Heart right ventricle (tissue), 16 donors: ENCODE data around the gene CKMT2. TPM values are rescaled to one million over a fixed set of nuclear protein-coding genes. Genes with fewer than 3 reads are reported as not detected.

Experiments used
- ATAC-seq, 8 donors: fragments of 200-7000 bp; cut with Tn5 transposase; one replicate each; pipeline ENCODE4 v1.9.1; 2020; ENCODE audit warnings: mild to moderate bottlenecking in 8 of 8, moderate library complexity in 8 of 8, moderate number of reproducible peaks in 1 of 8
- DNase-seq, 2 donors: peaks; one replicate each; pipeline ENCODE4 v3.0.0-alpha.2; 2020
- H3K27ac ChIP-seq, 10 donors: fragments of 200-600 bp; sonication (generic) in 2 of 10; one replicate each; pipeline versions ENCODE4 v1.5.0 to v1.8.0; 2020 to 2022; ENCODE audit warnings: mild to moderate bottlenecking in 3 of 10
- H3K27me3 ChIP-seq, 7 donors: fragments of 200-600 bp; one replicate each; pipeline ENCODE4 v1.8.0; 2021 to 2022; ENCODE audit warnings: mild to moderate bottlenecking in 2 of 7
- H3K36me3 ChIP-seq, 9 donors: fragments of 200-600 bp; sonication (generic) in 1 of 9; one replicate each; pipeline versions ENCODE4 v1.5.0 to v1.8.0; 2020 to 2022; ENCODE audit warnings: mild to moderate bottlenecking in 2 of 9
- H3K4me1 ChIP-seq, 9 donors: fragments of 200-600 bp; sonication (generic) in 1 of 9; one replicate each; pipeline versions ENCODE4 v1.5.0 to v1.8.0; 2020 to 2022; ENCODE audit warnings: mild to moderate bottlenecking in 4 of 9
- H3K4me3 ChIP-seq, 10 donors: fragments of 200-600 bp; sonication (generic) in 2 of 10; one replicate each; pipeline versions ENCODE4 v1.5.0 to v1.8.0; 2020 to 2022; ENCODE audit warnings: mild to moderate bottlenecking in 7 of 10, moderate library complexity in 2 of 10
- H3K9me3 ChIP-seq, 11 donors: fragments of 200-600 bp in 10 of 11; sonication (generic) in 2 of 11; one replicate each; pipeline versions ENCODE4 v1.5.0 to v1.8.0; 2013 to 2022; ENCODE audit warnings: mild to moderate bottlenecking in 2 of 11, control low read depth in 1 of 11, moderate library complexity in 1 of 11
- WGBS, 2 donors: extraction: QIAGEN DNeasy Blood & Tissue Kit; methylation state at CpG; one replicate each; pipeline ENCODE4 v1.1.7; 2013; ENCODE audit warnings: inconsistent platforms in 1 of 2; 5-methylcytosine and 5-hydroxymethylcytosine counted together
- intact Hi-C, 10 donors: fragments of 100-400 bp; cut with DNase I; formaldehyde crosslinking; loops; one replicate each; pipeline versions ENCODE4 v1.11.1 to v1.14.2; 2022
- polyA plus RNA-seq, 2 donors: library from polyadenylated mRNA; stranded (reverse); fragments of 200-250 nt; gene quantifications; one replicate each; pipeline ENCODE4 v1.2.3, GENCODE V29; 2013
- total RNA-seq, 10 donors: library from RNA; stranded (reverse); fragmentation: NEBNext Ultra II Directional in 3 of 10; extraction: Animal tissue kit (Norgen Biotek cat#: 25700) in 3 of 10; gene quantifications; one replicate each; pipeline versions ENCODE4 v1.2.1 to v1.2.4, GENCODE V29; 2021 to 2023
- TF ChIP-seq, protein P1 (sequence below), 9 donors: fragments of 200-600 bp; sonication (generic) in 2 of 9; IDR thresholded peaks; one replicate each; pipeline versions ENCODE4 v1.5.0 to v1.8.0; 2021 to 2022; ENCODE audit warnings: antibody characterized with exemption in 9 of 9, mild to moderate bottlenecking in 5 of 9, moderate library complexity in 1 of 9
- donor health status: Arrhythmogenic right ventricular cardiomyopathy.
- donor health status: ischemic (EF 13 %, LVEDD 7.1; RV severe dilation, severe dysfunction).
- donor health status: healthy with polysubstance abuse.
- donor health status: DM: no; HTN: yes; CAD: no.
- donor health status: DM: no; HTN: no; CAD: no.
- donor health status: ischemic (EF 25% LVEDD 6.9; RV normal size, moderate dysfunction).
- donor health status: ischemic (EF 25% LVEDD 5.7; RV mildly dilated, moderate dysfunction).
- donor health status: healthy.
- donor health status: DM: yes; HTN: yes; CAD: no.
- donor health status: Ischemic cardiomyopathy.
- donor health status: ischemic (EF 35%, LVEDD 5.7; RV mildly dilated, moderate dysfunction).
- donor health status: nonischemic (EF 11% LVEDD 7.7; RV severe dilation, severe dysfunction).
- donor health status: DM: yes; HTN: yes; CAD: no.
- donor health status: PGD.
- donor health status: ischemic (EF 29% LVEDD 5.4; RV normal size, mild dysfunction).
- donor health status: nonischemic (EF 23%, LVEDD 6.1; RV moderate dilation, normal function).

Gene CKMT2
- total and polyA plus RNA-seq, 12 donors: 1,088 to 2,236 (median 1,671) TPM

DNA sequence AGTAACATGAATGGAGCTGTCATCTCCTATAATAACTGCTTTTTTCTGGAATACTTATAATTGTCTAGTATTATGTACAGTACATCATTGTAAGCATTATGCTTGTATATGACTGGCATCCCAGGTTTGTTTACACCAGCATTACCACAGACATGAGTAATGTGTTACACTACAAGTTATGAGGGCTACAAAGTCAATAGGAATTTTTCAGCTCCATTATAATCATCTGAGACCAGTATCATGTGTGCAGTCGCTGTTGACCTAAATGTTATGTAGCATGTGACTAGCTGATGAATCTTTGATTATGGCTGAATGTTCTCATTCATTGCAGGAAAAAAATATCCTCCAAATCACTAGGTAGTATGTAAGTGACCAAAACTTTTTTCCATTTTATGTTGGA is 70.4 kb downstream of the CKMT2 start:
- Histone ChIP-seq H3K27me3 (no peaks in the 10 kb centered on the region), H3K36me3 (peaks cover 0 to 18% (median 4%) of the 10 kb centered on the region in 9 donors), H3K4me3 (no peak overlapping the region), H3K27ac (no peak overlapping the region), H3K9me3 (no peaks in the 10 kb centered on the region), H3K4me1 (peaks cover 3 to 44% (median 35%) of the 10 kb centered on the region in 9 donors)
- TF ChIP-seq, protein P1, sequence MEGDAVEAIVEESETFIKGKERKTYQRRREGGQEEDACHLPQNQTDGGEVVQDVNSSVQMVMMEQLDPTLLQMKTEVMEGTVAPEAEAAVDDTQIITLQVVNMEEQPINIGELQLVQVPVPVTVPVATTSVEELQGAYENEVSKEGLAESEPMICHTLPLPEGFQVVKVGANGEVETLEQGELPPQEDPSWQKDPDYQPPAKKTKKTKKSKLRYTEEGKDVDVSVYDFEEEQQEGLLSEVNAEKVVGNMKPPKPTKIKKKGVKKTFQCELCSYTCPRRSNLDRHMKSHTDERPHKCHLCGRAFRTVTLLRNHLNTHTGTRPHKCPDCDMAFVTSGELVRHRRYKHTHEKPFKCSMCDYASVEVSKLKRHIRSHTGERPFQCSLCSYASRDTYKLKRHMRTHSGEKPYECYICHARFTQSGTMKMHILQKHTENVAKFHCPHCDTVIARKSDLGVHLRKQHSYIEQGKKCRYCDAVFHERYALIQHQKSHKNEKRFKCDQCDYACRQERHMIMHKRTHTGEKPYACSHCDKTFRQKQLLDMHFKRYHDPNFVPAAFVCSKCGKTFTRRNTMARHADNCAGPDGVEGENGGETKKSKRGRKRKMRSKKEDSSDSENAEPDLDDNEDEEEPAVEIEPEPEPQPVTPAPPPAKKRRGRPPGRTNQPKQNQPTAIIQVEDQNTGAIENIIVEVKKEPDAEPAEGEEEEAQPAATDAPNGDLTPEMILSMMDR (IDR thresholded peaks at IDR 0.05): no peak
- WGBS, 2 donors: 72 to 90% methylated on average over 1 of the region's 1 CpG
- no peak for ATAC-seq
- no peak for DNase-seq
- intact Hi-C loops: loop anchor here in 1 of 10 donors (10.0 kb wide), 1 partner anchor 629 kb away; no protein-coding TSS in a partner anchor

DNA sequence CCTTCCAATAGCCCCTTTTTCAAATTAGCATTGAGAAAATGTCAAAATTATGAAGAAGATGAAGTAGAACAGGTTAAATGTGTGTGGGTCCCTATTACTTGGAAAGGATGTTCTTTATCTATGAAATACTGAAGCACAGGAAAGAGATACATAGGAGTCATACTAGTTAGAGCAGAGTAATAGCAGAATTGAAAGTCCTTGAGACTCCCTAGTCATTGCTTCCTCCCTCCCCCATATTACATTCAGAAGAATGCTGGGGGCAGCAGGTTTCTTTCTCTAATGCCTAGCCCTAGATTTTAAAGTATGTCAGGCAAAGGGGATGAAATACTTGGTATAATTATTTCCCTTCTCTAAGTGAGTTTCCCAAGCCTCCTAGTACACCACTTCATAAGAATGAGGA is 72.7 kb downstream of the CKMT2 start:
- intact Hi-C loops: loop anchor here in 1 of 10 donors (10.0 kb wide), 1 partner anchor 631 kb away; no protein-coding TSS in a partner anchor
- Histone ChIP-seq H3K36me3 (peaks cover 0 to 40% (median 10%) of the 10 kb centered on the region in 9 donors), H3K4me1 (peaks cover under 1 to 22% (median 14%) of the 10 kb centered on the region in 9 donors), H3K4me3 (no peak overlapping the region), H3K9me3 (no peaks in the 10 kb centered on the region), H3K27me3 (no peaks in the 10 kb centered on the region), H3K27ac (no peak overlapping the region)
- TF ChIP-seq, protein P1 (IDR thresholded peaks at IDR 0.05): no peak
- no peak for ATAC-seq
- DNase-seq: no peak

- DNase-seq: no peak
- peaks cover 0 to 70% (median 27%) of the 10 kb centered on the region in 9 donors for H3K36me3 ChIP-seq
These were observed 75.7 kb downstream of the CKMT2 start for GRCh38 chr5:81308836-81309235.

DNA sequence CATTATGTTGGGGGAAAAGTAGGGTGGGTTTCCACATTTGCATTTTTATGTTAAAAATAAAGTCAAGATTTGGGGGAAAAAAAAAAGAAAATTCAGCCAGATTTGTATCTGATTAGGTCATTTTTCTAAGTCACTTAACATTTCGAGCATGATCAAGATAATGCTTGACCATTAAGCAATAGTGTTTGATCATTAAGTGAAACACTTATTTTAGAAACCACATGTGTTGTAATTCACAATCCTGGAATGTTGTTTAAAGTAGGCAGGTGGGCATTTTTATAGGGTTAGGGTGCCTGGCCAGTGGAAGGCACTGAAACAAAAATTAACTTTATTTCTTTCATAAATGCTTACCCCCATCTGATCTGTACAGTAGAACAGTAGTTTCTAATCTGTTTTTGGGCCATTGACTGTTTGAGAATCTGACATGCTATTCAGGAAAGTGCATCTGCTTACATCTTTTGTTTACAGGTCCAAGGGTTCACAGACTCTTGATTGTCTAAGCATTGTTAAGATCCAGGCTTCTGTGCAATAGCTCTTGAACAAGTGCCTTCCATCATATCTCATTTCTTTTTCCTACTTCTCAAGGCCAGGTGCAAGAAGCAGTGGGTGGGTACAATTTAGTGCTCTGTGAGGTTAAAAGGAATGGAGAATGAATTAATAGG is 77.4 kb downstream of the CKMT2 start:
- Histone ChIP-seq H3K4me3 (no peak overlapping the region), H3K4me1 (no peaks in the 10 kb centered on the region), H3K27me3 (no peaks in the 10 kb centered on the region), H3K36me3 (peaks cover 0 to 70% (median 23%) of the 10 kb centered on the region in 9 donors), H3K27ac (no peak overlapping the region), H3K9me3 (no peaks in the 10 kb centered on the region)
- ATAC-seq: no peak
- WGBS, 2 donors: 80 to 86% methylated on average over 1 of the region's 1 CpG
- TF ChIP-seq, protein P1 (IDR thresholded peaks at IDR 0.05): no peak
- intact Hi-C loops: no loop called here
- no peak for DNase-seq

More at GRCh38 chr5:81308836-81309235, 75.7 kb downstream of the CKMT2 start:
- Histone ChIP-seq H3K27ac (no peak overlapping the region), H3K4me3 (no peak overlapping the region), H3K9me3 (no peaks in the 10 kb centered on the region), H3K27me3 (no peaks in the 10 kb centered on the region), H3K4me1 (peaks cover 0 to 3% (median 0%) of the 10 kb centered on the region in 9 donors)
- no peak for ATAC-seq
- 91 to 98% methylated on average over 2 of the region's 2 CpGs for WGBS, 2 donors
- intact Hi-C loops: loop anchor here in 1 of 10 donors (10.0 kb wide), 1 partner anchor 634 kb away; no protein-coding TSS in a partner anchor
- TF ChIP-seq, protein P1 (IDR thresholded peaks at IDR 0.05): no peak
